B cell (primary cell): Measurements from ENCODE around the gene DCAF7. TPM values are rescaled to one million over a fixed set of nuclear protein-coding genes. Genes with fewer than 3 reads are reported as not detected.

Experiments
- ATAC-seq: fragments of 200-7000 bp; cut with Tn5 transposase; one replicate; pipeline ENCODE4 v1.10.0; 2021; ENCODE audit warnings: low read depth, mild to moderate bottlenecking, moderate number of reproducible peaks, moderate library complexity
- CTCF ChIA-PET: fragments of 350-600 bp; sonication (Branson Sonifier 250); formaldehyde crosslinking; loops from one replicate; lab custom pipeline; 2021; ENCODE audit warnings: antibody characterized with exemption, inconsistent platforms; lab: Charles Lee
- POLR2A ChIA-PET: fragments of 350-600 bp; sonication (Branson Sonifier 250); formaldehyde crosslinking; loops from one replicate; lab custom pipeline; 2021; ENCODE audit warnings: antibody characterized with exemption; lab: Charles Lee
- DNase-seq: peaks from one replicate; pipeline ENCODE4 v3.0.0; 2013
- H2AFZ ChIP-seq: 2 replicates; pipeline ENCODE4 v1.6.1; 2012; ENCODE audit warnings: mild to moderate bottlenecking, low read depth, low read length; ENCODE audit not compliant: insufficient read depth, poor library complexity, severe bottlenecking
- H3K27ac ChIP-seq, 2 donors: 1 replicate in 1 of 2; 2 replicates in 1 of 2; pipeline ENCODE4 v1.5.1; 2012 to 2013; ENCODE audit warnings: low read length in 2 of 2, mild to moderate bottlenecking in 2 of 2, moderate library complexity in 1 of 2
- H3K27me3 ChIP-seq, 4 experiments: fragments of 200-600 bp in 1 of 4; sonication (generic) in 1 of 4; replicated peaks in 1 of 4; 1 replicate in 2 of 4; 2 replicates in 2 of 4; pipeline versions ENCODE4 v1.6.1 to v1.7.0; 2013 to 2016; ENCODE audit warnings: low read length in 3 of 4, mild to moderate bottlenecking in 2 of 4, mixed read lengths in 1 of 4, moderate library complexity in 1 of 4; ENCODE audit not compliant: insufficient read depth in 4 of 4, control insufficient read depth in 3 of 4; ENCODE audit errors: control extremely low read depth in 1 of 4
- H3K36me3 ChIP-seq, 2 experiments: replicated peaks in 1 of 2; 1 replicate in 1 of 2; 2 replicates in 1 of 2; pipeline versions ENCODE4 v1.6.1 to v1.7.1; 2013; ENCODE audit warnings: low read length in 1 of 2; ENCODE audit not compliant: insufficient read depth in 2 of 2, control insufficient read depth in 1 of 2; ENCODE audit errors: control extremely low read depth in 1 of 2, extremely low read depth in 1 of 2
- H3K4me1 ChIP-seq, 2 donors: fragments of 200-600 bp in 1 of 2; sonication (generic) in 1 of 2; 1 replicate in 1 of 2; 2 replicates in 1 of 2; pipeline versions ENCODE4 v1.5.1 to v1.6.1; 2013 to 2017; ENCODE audit warnings: low read length in 2 of 2; ENCODE audit not compliant: control insufficient read depth in 2 of 2, insufficient read depth in 2 of 2
- H3K4me2 ChIP-seq: replicated peaks from 2 replicates; pipeline ENCODE3; 2012; ENCODE audit warnings: mild to moderate bottlenecking, low read depth, low read length; ENCODE audit not compliant: poor library complexity, severe bottlenecking
- H3K4me3 ChIP-seq, 5 experiments: fragments of 200-600 bp in 1 of 5; sonication (generic) in 1 of 5; 1 replicate in 3 of 5; 2 replicates in 2 of 5; pipeline versions ENCODE4 v1.5.1 to v1.7.0; 2011 to 2016; ENCODE audit warnings: low read length in 4 of 5, mild to moderate bottlenecking in 4 of 5, low read depth in 2 of 5, control low read depth in 1 of 5, moderate library complexity in 1 of 5; ENCODE audit not compliant: insufficient read depth in 1 of 5; ENCODE audit errors: control extremely low read depth in 1 of 5, extremely low read depth in 1 of 5
- H3K79me2 ChIP-seq: fragments of 200-600 bp; sonication (generic); one replicate; pipeline ENCODE4 v1.6.0; 2016; ENCODE audit warnings: low read length; ENCODE audit not compliant: control insufficient read depth, insufficient read depth
- H3K9ac ChIP-seq: fragments of 200-600 bp; sonication (generic); 2 replicates; pipeline ENCODE4 v1.6.1; 2017; ENCODE audit warnings: mild to moderate bottlenecking, low read length, moderate library complexity
- H3K9me3 ChIP-seq, 3 donors: one replicate each; pipeline versions ENCODE4 v1.6.1 to v1.7.1; 2013; ENCODE audit warnings: low read length in 2 of 3; ENCODE audit not compliant: control insufficient read depth in 2 of 3, insufficient read depth in 1 of 3; ENCODE audit errors: control extremely low read depth in 1 of 3
- H4K20me1 ChIP-seq: 2 replicates; pipeline ENCODE4 v1.6.0; 2012; ENCODE audit warnings: mild to moderate bottlenecking, low read length; ENCODE audit not compliant: insufficient read depth, control insufficient read depth, poor library complexity, severe bottlenecking
- H3K27ac Mint-ChIP-seq: one replicate; pipeline ENCODE4 v1.8.0; 2021; ENCODE audit warnings: mixed read lengths
- H3K27me3 Mint-ChIP-seq: one replicate; pipeline ENCODE4 v1.8.0; 2021; ENCODE audit warnings: mixed read lengths
- H3K4me1 Mint-ChIP-seq: one replicate; pipeline ENCODE4 v1.8.0; 2021; ENCODE audit warnings: mixed read lengths
- H3K4me3 Mint-ChIP-seq: one replicate; pipeline ENCODE4 v1.8.0; 2021; ENCODE audit warnings: mixed read lengths
- H3K9me3 Mint-ChIP-seq: one replicate; pipeline ENCODE4 v1.8.0; 2022; ENCODE audit warnings: mixed read lengths; ENCODE audit not compliant: insufficient read depth
- EZH2 ChIP-seq: IDR thresholded peaks from 2 replicates; pipeline ENCODE4 v1.6.1; 2012; ENCODE audit warnings: borderline replicate concordance, low read depth, mild to moderate bottlenecking, moderate library complexity, low read length; ENCODE audit not compliant: insufficient read depth, poor library complexity, severe bottlenecking
- WGBS: methylation state at CpG from one replicate; pipeline ENCODE4 v1.1.5; 2013; ENCODE audit warnings: missing lambda C conversion rate; ENCODE audit not compliant: insufficient coverage; 5-methylcytosine and 5-hydroxymethylcytosine counted together
- intact Hi-C: fragments of 100-400 bp; cut with micrococcal nuclease; formaldehyde crosslinking; loops from one replicate; pipeline ENCODE4 v1.10.0; 2022
- polyA plus RNA-seq: library from polyadenylated mRNA; depleted of rRNA; stranded (reverse); fragments of >200 nt; gene quantifications from 2 replicates; pipeline ENCODE4 v1.2.3, GENCODE V29; 2012
- total RNA-seq, 2 donors: library from RNA; stranded (reverse); fragments of 120-200 nt in 1 of 2; gene quantifications; 1 replicate in 1 of 2; 2 replicates in 1 of 2; pipeline versions ENCODE4 v1.2.3 to v1.2.4, GENCODE V29; 2013 to 2022
- TF ChIP-seq, protein P1 (sequence below): fragments of 200-600 bp; IDR thresholded peaks from one replicate; pipeline ENCODE4 v1.8.0; 2022; ENCODE audit warnings: antibody characterized with exemption, mild to moderate bottlenecking

Gene DCAF7
- total and polyA plus RNA-seq, 2 donors (not counting 1 experiment from before 2014, with no cell fraction given), result 55.1 to 84.7 TPM

DNA sequence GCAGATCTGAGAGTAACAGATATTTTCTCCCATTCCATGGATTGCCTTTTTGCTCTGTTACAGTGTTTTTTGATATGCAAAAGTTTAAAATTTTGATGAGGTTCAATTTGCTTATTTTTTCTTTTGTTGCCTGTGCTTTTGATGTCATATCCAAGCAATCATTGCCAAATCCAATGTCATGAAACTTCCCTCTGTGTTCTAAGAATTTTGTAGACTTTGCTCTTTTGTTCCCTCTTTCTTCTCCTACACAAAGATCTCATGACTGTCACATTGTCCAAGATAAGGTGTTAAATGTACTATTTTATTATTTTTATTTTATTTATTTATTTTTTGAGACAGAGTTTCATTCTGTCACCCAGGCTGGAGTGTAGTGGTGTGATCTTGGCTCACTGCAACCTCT, 46.0 kb upstream of the DCAF7 start:
- H3K4me2 ChIP-seq, result no peak overlapping the region
- H3K79me2 ChIP-seq, result no peaks in the 10 kb centered on the region
- ChIA-PET POLR2A (no interaction called here), CTCF (no interaction called here)
- H3K9me3 Mint-ChIP-seq, result no peaks in the 10 kb centered on the region
- H4K20me1 ChIP-seq, result no peaks in the 10 kb centered on the region
- no peak overlapping the region for H3K27ac Mint-ChIP-seq
- no peak for TF ChIP-seq EZH2
- TF ChIP-seq, protein P1, sequence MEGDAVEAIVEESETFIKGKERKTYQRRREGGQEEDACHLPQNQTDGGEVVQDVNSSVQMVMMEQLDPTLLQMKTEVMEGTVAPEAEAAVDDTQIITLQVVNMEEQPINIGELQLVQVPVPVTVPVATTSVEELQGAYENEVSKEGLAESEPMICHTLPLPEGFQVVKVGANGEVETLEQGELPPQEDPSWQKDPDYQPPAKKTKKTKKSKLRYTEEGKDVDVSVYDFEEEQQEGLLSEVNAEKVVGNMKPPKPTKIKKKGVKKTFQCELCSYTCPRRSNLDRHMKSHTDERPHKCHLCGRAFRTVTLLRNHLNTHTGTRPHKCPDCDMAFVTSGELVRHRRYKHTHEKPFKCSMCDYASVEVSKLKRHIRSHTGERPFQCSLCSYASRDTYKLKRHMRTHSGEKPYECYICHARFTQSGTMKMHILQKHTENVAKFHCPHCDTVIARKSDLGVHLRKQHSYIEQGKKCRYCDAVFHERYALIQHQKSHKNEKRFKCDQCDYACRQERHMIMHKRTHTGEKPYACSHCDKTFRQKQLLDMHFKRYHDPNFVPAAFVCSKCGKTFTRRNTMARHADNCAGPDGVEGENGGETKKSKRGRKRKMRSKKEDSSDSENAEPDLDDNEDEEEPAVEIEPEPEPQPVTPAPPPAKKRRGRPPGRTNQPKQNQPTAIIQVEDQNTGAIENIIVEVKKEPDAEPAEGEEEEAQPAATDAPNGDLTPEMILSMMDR, result no peak
- H3K9me3 ChIP-seq, result peaks cover 0 to 11% (median 7%) of the 10 kb centered on the region in 3 donors
- ATAC-seq (no peak), DNase-seq (no peak)
- H2AFZ ChIP-seq, result no peak overlapping the region
- no peaks in the 10 kb centered on the region for H3K4me1 Mint-ChIP-seq
- no peaks in the 10 kb centered on the region for H3K4me1 ChIP-seq
- intact Hi-C loops, result no loop called here
- no peak overlapping the region for H3K4me3 Mint-ChIP-seq
- H3K27me3 Mint-ChIP-seq, result peaks cover 49% of the 10 kb centered on the region
- H3K4me3 ChIP-seq, result no peak overlapping the region
- H3K36me3 ChIP-seq, result no peaks in the 10 kb centered on the region
- peaks cover 0 to 18% (median 3%) of the 10 kb centered on the region in 4 experiments for H3K27me3 ChIP-seq
- H3K9ac ChIP-seq, result no peak overlapping the region
- H3K27ac ChIP-seq, result no peak overlapping the region

DNA sequence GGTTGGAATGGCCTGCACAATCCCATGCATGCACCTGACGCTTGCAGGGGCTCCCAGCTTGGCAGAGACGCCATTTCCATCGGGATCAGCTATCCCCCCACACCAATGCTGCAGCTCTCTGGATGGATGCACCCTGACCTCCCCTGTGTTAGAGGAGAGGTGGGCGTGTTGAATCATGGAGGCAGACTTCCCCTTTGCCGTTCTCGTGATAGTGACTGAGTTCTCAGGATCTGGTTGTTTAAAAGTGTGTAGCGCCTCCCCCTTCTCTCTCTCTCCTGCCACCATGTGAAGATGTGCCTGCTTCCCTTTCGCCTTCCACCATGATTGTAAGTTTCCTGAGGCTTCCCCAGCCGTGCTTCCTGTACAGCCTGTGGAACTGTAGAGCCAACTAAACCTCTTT, 44.9 kb upstream of the DCAF7 start:
- WGBS, result no CpG with 5 or more reads among the region's 9 CpGs

More for the DNA sequence above, 44.9 kb upstream of the DCAF7 start:
- no peak overlapping the region for H3K27ac ChIP-seq
- no peaks in the 10 kb centered on the region for H3K4me1 ChIP-seq
- H3K27me3 ChIP-seq, result peaks cover 0 to 18% (median 3%) of the 10 kb centered on the region in 4 experiments
- H3K9ac ChIP-seq, result no peak overlapping the region
- DNase-seq (no peak), ATAC-seq (no peak)
- no peaks in the 10 kb centered on the region for H3K36me3 ChIP-seq
- no peaks in the 10 kb centered on the region for H3K79me2 ChIP-seq
- POLR2A ChIA-PET, result no interaction called here
- CTCF ChIA-PET, result interaction anchor here (1.0 kb wide), 1 partner anchor 10 kb away, joined by 3 read pairs; no protein-coding TSS in a partner anchor
- H2AFZ ChIP-seq, result no peak overlapping the region
- no peak overlapping the region for H3K4me3 ChIP-seq
- H3K4me2 ChIP-seq, result no peak overlapping the region
- no peak for TF ChIP-seq EZH2
- TF ChIP-seq, protein P1, result no peak
- H3K4me3 Mint-ChIP-seq, result no peak overlapping the region
- H3K27me3 Mint-ChIP-seq, result peaks cover 54% of the 10 kb centered on the region
- no peaks in the 10 kb centered on the region for H3K9me3 Mint-ChIP-seq
- no peaks in the 10 kb centered on the region for H4K20me1 ChIP-seq
- H3K9me3 ChIP-seq, result peaks cover 0 to 11% (median 7%) of the 10 kb centered on the region in 3 donors
- H3K27ac Mint-ChIP-seq, result no peak overlapping the region
- intact Hi-C loops, result no loop called here
- H3K4me1 Mint-ChIP-seq, result no peaks in the 10 kb centered on the region
